ENCODE data around the gene ZNF429. TPM values are rescaled to one million over a fixed set of nuclear protein-coding genes. Genes with fewer than 3 reads are reported as not detected.
A peak's percentile ranks its signal among the peaks of the same experiment; 100 is the strongest.
"Not testable (repeated sequence)": the region's sequence is repeated elsewhere in the genome, so short reads cannot be mapped to it uniquely, and the experiment has no call there.

Gene ZNF429
- total RNA-seq, 1 donor from 2014 or later = 10.0 TPM

GRCh38 chr19:21468791-21469190, 36.6 kb upstream of the ZNF429 start:
- Histone ChIP-seq H3K27me3 (ENCODE audit: low read depth) (peaks cover 2% of the 10 kb centered on the region), H3K4me1 (no peaks in the 10 kb centered on the region), H3K9me3 (replicated peaks) (no peaks in the 10 kb centered on the region), H3K4me3 (no peak overlapping the region), H3K36me3 (no peaks in the 10 kb centered on the region), H3K27ac (replicated peaks) (no peak overlapping the region)
- intact Hi-C loops (cut with micrococcal nuclease) = no loop called here
- TF ChIP-seq CTCF (IDR thresholded peaks at IDR 0.05; ENCODE audit: borderline replicate concordance) = no peak
- DNase-seq = no peak

- peaks cover 14% of the 10 kb centered on the region for H3K4me1 ChIP-seq
- H3K4me3 ChIP-seq = no peak overlapping the region
- no peak for TF ChIP-seq CTCF (IDR thresholded peaks at IDR 0.05; ENCODE audit: borderline replicate concordance)
- intact Hi-C loops (cut with micrococcal nuclease) = no loop called here
- H3K27ac ChIP-seq (replicated peaks) = no peak overlapping the region
- DNase-seq = no peak
- peaks cover 16% of the 10 kb centered on the region for H3K27me3 ChIP-seq (ENCODE audit: low read depth)
- H3K36me3 ChIP-seq = no peaks in the 10 kb centered on the region
- H3K9me3 ChIP-seq (replicated peaks) = no peaks in the 10 kb centered on the region
Measured at GRCh38 chr19:21472507-21472906, 32.9 kb upstream of the ZNF429 start.

GRCh38 chr19:21474671-21475181, 30.7 kb upstream of the ZNF429 start:
- Histone ChIP-seq H3K4me1 (peaks cover 14% of the 10 kb centered on the region), H3K9me3 (replicated peaks) (no peaks in the 10 kb centered on the region), H3K36me3 (no peaks in the 10 kb centered on the region), H3K27ac (replicated peaks) (no peak overlapping the region), H3K4me3 (peak overlapping the region; percentile 73), H3K27me3 (ENCODE audit: low read depth) (peaks cover 16% of the 10 kb centered on the region)
- intact Hi-C loops (cut with micrococcal nuclease) = no loop called here
- peak; percentile 16 for TF ChIP-seq CTCF (IDR thresholded peaks at IDR 0.05; ENCODE audit: borderline replicate concordance)
- DNase-seq = peak; percentile 82

GRCh38 chr19:21482361-21482760, 23.0 kb upstream of the ZNF429 start:
- H3K4me1 ChIP-seq; H3K27me3 ChIP-seq (ENCODE audit: low read depth); H3K27ac ChIP-seq (replicated peaks); DNase-seq; H3K4me3 ChIP-seq; H3K36me3 ChIP-seq; H3K9me3 ChIP-seq (replicated peaks): not testable (repeated sequence)
- intact Hi-C loops (cut with micrococcal nuclease) = loop anchor here (10.0 kb wide), 1 partner anchor 278 kb away; no protein-coding TSS in a partner anchor

- intact Hi-C loops (cut with micrococcal nuclease) = loop anchor here (10.0 kb wide), 1 partner anchor 278 kb away; no protein-coding TSS in a partner anchor
- Histone ChIP-seq H3K4me1 (no peaks in the 10 kb centered on the region), H3K4me3 (peak overlapping the region; percentile 45), H3K27ac (replicated peaks) (peak overlapping the region; percentile 26), H3K27me3 (ENCODE audit: low read depth) (no peaks in the 10 kb centered on the region), H3K36me3 (no peaks in the 10 kb centered on the region), H3K9me3 (replicated peaks) (no peaks in the 10 kb centered on the region)
- DNase-seq = peak; percentile 63
- peak; percentile 88 for TF ChIP-seq CTCF (IDR thresholded peaks at IDR 0.05; ENCODE audit: borderline replicate concordance)
Measured at GRCh38 chr19:21482863-21483276, 22.5 kb upstream of the ZNF429 start.

- H3K27me3 ChIP-seq (ENCODE audit: low read depth) = no peaks in the 10 kb centered on the region
- no peaks in the 10 kb centered on the region for H3K9me3 ChIP-seq (replicated peaks)
- intact Hi-C loops (cut with micrococcal nuclease) = loop anchor here (10.0 kb wide), 1 partner anchor 279 kb away; no protein-coding TSS in a partner anchor
- H3K4me3 ChIP-seq = peak overlapping the region; percentile 45
- H3K27ac ChIP-seq (replicated peaks) = no peak overlapping the region
- H3K4me1 ChIP-seq = no peaks in the 10 kb centered on the region
- peak; percentile 67 for DNase-seq
- peak; percentile 81 for TF ChIP-seq CTCF (IDR thresholded peaks at IDR 0.05; ENCODE audit: borderline replicate concordance)
- H3K36me3 ChIP-seq = no peaks in the 10 kb centered on the region
Measured at GRCh38 chr19:21483589-21484170, 21.7 kb upstream of the ZNF429 start.
